ENCODE results near the gene GLYATL3.
A peak's percentile ranks its signal among the peaks of the same experiment; 100 is the strongest.

Gene GLYATL3

DNA sequence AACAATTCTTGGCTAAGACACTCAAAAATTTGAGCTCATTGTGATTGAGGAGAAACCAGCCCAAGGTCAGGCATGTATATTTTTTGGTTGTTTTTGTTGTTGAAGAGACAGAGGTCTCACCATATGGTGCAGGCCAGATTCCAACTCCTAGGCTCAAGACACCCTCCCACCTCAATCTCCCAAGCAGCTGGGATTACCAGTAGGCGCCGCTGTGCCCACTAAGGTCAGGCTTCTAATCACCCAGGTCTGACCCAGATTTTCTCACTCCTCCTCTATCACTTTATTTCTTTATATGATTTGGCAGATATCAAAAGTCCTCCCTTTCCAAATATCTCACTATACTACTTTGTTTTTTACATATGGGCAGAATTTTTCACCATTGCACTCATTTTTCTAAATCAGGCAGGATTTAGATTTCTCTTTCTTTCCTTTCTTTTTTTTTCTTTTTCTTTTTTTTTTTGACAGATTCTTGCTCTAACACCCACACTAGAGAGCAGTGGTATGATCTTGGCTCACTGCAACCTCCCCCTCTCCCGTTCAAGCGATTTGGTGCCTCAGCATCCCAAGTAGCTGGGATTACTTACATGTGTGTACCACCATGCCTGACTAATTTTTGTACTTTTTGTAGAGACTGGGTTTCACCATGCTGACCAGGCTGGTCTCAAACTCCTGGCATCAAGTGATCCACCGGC, 49.0 kb downstream of the GLYATL3 start:
- DNase-seq: no peak

DNA sequence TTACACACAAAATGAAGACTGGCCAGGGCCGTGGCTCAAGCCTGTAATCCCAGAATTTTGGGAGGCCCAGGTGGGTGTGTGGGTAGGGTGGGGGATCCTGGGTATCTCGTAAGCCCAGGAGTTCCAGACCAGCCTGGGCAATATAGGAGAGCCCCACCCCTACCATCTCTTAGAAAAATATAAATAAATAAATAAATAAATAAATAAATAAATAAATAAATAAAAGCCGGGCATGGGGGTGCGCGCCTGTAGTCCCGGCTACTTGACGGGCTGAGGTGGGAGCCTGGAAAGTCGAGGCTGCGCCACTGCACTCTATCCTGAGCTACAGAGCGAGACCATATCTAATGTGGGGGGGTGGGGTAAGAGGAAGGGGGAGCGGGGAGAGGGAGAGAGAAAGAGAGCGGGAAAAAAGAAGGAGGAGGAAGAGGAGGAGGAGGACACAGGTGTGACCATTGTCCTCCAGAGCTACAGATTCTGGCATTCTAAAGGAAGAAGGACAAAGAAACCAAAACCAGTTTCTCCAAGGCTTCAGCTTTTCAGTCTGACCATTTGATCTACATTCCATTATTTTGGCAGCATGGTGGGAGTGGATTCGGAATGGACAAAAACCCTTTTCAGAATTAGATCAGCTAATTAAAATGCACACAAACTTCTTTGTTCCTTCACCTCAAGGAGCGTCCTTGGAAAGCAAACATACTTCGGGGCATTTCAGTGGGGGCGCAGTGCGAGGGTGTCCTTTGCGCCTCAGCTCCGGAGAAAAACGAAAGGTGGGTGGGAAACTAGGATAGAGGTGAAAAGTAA, 50.2 kb downstream of the GLYATL3 start:
- no peak for DNase-seq

DNA sequence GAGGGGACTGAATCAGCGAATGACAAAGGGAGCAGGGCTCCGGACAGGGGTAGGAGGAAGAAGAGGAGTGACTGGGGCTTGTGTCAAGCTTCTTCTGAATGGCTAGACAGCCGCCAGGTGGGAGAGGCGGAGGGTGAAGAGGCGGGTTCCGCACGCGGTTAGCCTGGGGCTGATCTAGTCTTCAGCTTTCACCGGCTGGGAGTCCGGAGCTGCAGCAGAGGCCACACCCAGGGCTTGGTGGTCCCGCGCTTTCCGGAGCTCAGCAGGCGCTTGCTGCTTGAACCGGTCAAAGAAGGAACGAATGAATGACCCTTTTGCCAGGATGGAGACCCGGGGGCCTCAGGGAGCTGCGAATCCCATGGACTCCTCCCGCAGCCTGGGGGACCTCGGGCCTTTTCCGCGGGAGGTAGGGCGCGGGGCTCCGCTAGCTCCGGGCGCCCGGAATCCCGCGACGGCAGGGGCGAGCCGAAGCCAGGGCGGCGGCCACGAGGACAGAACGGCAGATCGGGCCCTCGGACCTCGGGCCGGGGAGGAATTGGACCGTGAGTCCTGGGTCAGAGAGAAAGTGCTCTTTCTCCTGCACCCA, 50.9 kb downstream of the GLYATL3 start, which contains the start of gene C6orf141:
TSS of gene C6orf141 (plus strand) at position 177 of the 586 bp plus-strand sequence. CDS start at position 302, 125 bp downstream.
- peak; percentile 45 for DNase-seq

- peak; percentile 30 for DNase-seq
Measured at GRCh38 chr6:49551078-49551865, 51.5 kb downstream of the GLYATL3 start.

- DNase-seq: no peak
Measured at GRCh38 chr6:49551866-49552129, 52.1 kb downstream of the GLYATL3 start.

GRCh38 chr6:49552596-49552995, 52.9 kb downstream of the GLYATL3 start:
- DNase-seq: no peak

GRCh38 chr6:49553384-49553783, 53.7 kb downstream of the GLYATL3 start:
- no peak for DNase-seq

GRCh38 chr6:49555951-49556350, 56.2 kb downstream of the GLYATL3 start:
- DNase-seq: no peak

DNA sequence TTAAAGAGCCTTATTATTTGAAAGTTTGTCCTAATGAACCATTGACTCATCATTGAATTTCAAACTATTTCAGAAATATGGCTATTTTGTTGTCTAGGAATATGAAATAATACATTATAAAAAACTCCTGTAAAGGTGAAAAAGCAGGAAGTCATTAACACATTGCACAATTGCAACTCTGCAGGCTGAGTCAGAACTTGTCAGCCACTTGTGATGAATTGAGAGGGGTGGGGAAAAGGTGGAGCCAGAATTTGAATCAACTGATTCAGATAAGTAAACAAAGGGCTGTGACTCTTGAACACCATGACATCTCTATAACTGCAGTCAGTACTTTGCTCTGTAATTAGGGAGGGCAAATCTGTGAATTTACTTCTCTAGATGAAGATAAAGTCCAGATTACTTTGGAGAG, 56.7 kb downstream of the GLYATL3 start:
- no peak for DNase-seq

DNA sequence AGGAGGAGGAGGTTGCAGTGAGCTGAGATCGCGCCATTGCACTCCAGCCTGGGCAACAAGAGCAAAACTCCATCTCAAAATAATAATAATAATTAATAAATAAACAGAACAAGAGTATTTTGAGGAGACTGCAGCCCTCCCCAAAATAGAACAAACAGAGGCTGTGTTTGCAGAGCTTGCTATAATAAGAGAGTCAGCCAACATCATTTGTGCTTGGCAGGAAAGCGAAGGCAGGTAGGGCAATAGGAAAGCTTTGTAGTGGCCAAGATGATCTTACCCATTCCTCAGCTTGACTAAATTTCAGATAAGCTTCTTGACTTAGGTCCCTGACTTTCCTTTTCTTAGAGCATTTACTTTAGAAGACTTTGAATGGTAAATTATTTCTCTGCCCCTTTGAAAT, 57.5 kb downstream of the GLYATL3 start:
- no peak for DNase-seq

GRCh38 chr6:49558238-49558637, 58.5 kb downstream of the GLYATL3 start:
- DNase-seq: no peak

DNA sequence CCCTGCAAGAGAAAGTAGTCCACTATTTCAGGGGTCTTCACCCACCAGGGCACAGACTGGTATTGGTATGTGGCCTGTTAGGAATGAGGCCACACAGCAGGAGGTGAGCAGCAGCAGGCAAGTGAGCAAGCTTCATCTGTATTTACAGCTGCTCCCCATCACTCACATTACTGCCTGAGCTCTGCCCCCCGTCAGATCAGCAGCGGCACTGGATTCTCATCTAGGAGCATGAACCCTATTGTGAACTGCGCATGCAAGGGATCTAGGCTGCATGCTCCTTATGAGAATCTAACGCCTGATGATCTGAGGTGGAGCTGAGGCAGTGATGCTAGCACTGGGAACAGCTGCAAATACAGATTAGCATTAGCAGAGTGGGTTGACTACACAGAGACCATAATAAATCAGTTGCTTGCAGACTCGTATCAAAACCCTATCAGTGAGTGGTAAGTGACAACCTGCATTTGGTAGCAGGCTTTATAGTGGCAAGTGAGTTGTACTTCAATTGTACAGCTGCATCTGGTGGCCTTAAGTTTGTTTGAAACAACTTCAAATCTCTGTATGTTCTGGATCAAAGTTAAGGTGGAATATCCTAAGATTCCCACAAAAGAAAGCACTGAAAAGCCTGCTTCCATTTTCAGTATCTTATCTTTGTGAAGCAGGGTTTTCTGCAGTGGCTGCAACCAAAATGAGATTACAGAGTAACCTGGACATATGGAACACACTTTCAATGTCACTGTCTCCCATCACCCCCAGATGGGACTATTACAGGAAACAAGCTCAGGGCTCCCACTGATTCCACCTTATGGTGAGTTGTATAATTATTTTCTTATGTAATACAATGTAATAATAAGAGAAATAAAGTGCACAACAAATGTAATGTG, 63.5 kb downstream of the GLYATL3 start:
- DNase-seq: no peak

GRCh38 chr6:49564552-49564951, 64.8 kb downstream of the GLYATL3 start:
- no peak for DNase-seq

DNA sequence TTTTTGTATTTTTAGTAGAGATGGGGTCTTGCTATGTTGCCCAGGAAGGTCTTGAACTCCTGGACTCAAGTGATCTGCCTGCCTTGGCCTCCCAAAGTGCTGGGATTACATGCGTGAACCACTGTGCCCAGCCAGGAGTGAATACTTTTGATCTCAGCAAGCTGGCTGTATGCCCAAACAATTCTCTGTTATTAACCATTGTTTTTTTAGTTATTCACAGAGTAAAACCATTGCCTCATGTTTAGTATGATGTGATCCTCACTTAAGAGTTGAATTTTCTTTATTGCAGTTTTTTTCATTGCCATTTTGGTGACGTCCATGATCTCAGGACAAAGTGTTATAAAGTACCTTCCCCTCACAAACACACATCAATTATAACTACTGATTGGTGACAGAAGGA, 65.5 kb downstream of the GLYATL3 start:
- no peak for DNase-seq

DNA sequence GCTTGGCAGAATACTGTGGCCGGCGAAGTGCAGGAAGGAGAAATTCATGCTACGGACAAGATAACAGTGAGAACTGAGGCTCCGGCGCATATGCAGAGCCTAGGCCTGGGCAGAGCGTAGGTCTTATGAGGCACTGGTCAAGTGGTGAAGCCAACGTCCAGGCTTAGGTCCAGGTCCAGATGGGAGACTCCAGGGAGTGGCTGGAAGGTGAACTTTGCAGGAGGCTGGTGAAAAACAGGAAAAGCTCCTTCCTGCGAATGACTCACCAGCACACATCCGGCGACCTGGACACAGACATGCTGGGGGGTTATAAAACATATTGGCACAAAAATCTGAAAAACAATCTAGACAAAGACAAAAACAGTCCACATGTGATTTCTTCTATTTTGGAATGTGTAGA, 66.1 kb downstream of the GLYATL3 start:
- DNase-seq: peak; percentile 67

GRCh38 chr6:49570474-49571079, 70.9 kb downstream of the GLYATL3 start:
- no peak for DNase-seq

DNA sequence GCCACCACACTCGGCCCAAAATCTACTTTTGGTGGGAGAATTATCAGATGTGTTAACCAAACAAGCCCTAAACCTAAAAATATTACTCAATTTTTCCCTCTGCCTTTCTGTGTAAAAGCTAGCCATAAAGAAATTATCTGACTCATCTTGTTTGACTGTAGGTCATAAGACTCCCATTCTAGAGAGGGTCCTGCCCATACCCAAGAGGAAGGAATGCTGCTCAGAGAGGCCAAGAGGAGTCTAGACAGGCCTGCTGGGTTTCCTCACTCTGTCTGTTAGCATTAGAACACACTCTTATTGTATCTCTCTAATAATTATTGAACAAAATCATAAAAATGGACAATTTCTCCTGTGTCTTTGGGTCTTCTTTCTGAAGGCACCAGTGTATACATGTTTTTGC, 76.9 kb downstream of the GLYATL3 start:
- DNase-seq: no peak
